Testis (tissue), 2 donors: ENCODE results near the gene TMEM191B.
"Not testable (repeated sequence)": the region's sequence is repeated elsewhere in the genome, so short reads cannot be mapped to it uniquely, and the experiment has no call there.

Source experiments
- CTCF ChIP-seq, 3 experiments: fragments of 450-650 bp in 2 of 3; fragments of 200-600 bp in 1 of 3; sonication (generic) in 1 of 3; IDR thresholded peaks; one replicate each; pipeline ENCODE4 v1.5.1; 2016 to 2019; ENCODE audit warnings: antibody characterized with exemption in 3 of 3, mild to moderate bottlenecking in 2 of 3, moderate library complexity in 1 of 3
- POLR2A ChIP-seq: fragments of 450-650 bp; IDR thresholded peaks from one replicate; pipeline ENCODE4 v1.6.1; 2017; ENCODE audit warnings: antibody characterized with exemption, mild to moderate bottlenecking, moderate library complexity

GRCh38 chr22:18573483-18574164 lies 46.0 kb downstream of the TMEM191B start:
- TF ChIP-seq CTCF (IDR thresholded peaks at IDR 0.05); POLR2A: not testable (repeated sequence)
